ENCODE results near the gene FOXO3. TPM values are rescaled to one million over a fixed set of nuclear protein-coding genes. Genes with fewer than 3 reads are reported as not detected.
A peak's percentile ranks its signal among the peaks of the same experiment; 100 is the strongest.

Gene FOXO3
- total RNA-seq, 4 donors from 2014 or later = 34.3 to 61.1 (median 49.7) TPM

DNA sequence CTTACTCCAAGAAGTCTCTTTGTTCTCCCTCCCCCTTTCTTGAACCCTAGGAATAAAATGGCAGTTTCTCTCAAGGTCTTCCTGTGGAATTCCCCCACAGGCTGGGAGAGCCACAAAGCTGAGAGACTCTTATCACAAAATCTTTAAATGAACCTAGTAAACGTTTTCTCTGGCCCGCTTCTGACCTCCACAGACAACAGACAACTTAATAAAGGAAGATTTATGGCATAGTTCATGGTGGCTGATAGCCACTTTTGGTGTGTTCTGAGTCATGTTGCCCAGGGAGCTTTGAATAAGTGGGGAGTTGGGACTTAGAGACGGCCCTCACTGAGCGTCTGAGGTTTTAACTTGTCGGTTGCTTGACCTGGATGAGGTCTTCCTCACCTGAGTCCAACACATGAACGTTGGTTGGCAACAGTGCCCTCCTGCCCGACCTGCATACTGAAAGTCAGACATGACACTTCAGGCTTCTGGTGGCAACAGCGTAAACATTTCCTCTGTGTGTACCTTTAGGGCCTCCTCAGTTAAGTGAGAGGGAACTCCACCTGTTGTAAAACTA is 124.1 kb downstream of the FOXO3 start:
- DNase-seq = no peak
- H3K4me1 ChIP-seq = peaks cover 0 to 7% (median 0%) of the 10 kb centered on the region in 4 donors
- H3K27ac ChIP-seq = peak overlapping the region in 1 of 4 donors; percentile 31
- no peaks in the 10 kb centered on the region for H3K9me3 ChIP-seq
- H3K4me3 ChIP-seq = no peak overlapping the region
- peaks cover 0 to 28% (median 0%) of the 10 kb centered on the region in 3 donors for H3K36me3 ChIP-seq
- no peaks in the 10 kb centered on the region for H3K27me3 ChIP-seq
- TF ChIP-seq, protein P1, sequence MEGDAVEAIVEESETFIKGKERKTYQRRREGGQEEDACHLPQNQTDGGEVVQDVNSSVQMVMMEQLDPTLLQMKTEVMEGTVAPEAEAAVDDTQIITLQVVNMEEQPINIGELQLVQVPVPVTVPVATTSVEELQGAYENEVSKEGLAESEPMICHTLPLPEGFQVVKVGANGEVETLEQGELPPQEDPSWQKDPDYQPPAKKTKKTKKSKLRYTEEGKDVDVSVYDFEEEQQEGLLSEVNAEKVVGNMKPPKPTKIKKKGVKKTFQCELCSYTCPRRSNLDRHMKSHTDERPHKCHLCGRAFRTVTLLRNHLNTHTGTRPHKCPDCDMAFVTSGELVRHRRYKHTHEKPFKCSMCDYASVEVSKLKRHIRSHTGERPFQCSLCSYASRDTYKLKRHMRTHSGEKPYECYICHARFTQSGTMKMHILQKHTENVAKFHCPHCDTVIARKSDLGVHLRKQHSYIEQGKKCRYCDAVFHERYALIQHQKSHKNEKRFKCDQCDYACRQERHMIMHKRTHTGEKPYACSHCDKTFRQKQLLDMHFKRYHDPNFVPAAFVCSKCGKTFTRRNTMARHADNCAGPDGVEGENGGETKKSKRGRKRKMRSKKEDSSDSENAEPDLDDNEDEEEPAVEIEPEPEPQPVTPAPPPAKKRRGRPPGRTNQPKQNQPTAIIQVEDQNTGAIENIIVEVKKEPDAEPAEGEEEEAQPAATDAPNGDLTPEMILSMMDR (IDR thresholded peaks at IDR 0.05) = no peak
- TF ChIP-seq POLR2A (IDR thresholded peaks at IDR 0.05) = no peak

DNA sequence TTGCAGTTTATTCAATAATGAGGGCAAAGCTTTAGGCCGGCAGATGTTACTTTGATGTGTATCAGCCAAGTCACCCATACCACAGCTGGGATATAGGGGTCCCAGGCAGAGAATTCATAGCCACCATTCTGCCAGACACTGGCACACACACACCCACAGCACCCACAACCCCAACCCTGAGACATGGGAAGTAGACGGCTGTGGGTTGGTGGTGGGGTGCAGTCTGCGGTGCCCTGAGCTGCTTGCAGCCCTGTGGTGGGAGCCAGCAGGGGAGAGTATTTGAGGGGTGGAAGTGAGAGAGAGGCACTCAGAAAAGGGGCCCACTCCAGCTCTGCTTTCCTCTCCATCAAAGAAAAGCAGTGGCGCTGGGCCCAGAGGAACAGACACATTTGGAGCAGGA is 125.3 kb downstream of the FOXO3 start:
- no peaks in the 10 kb centered on the region for H3K27me3 ChIP-seq
- H3K36me3 ChIP-seq = peaks cover 0 to 21% (median 0%) of the 10 kb centered on the region in 3 donors
- TF ChIP-seq, protein P1 (IDR thresholded peaks at IDR 0.05) = no peak
- no peak for TF ChIP-seq POLR2A (IDR thresholded peaks at IDR 0.05)
- H3K4me1 ChIP-seq = peaks cover 0 to 7% (median 0%) of the 10 kb centered on the region in 4 donors
- H3K4me3 ChIP-seq = no peak overlapping the region
- DNase-seq = no peak
- H3K9me3 ChIP-seq = no peaks in the 10 kb centered on the region
- no peak overlapping the region for H3K27ac ChIP-seq

DNA sequence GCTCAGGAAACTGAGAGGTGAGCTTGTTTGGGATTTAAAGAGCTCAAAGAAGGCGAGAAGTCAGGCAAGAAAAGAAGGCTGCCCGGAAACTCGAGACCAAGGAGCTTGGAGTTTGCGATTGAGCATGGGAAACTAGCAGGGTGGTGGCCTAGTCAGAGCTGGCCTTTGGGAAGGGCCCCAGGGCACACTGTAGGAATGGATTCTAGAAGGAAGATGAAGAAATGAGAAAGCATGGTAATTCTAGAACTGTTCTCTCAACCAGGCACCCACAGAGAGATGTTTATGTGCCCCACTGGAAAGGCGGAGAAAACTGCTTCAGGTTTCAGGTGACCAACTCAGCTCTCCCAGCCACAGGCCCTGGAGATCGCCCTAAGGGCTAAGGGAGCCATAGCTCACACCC is 126.2 kb downstream of the FOXO3 start:
- no peaks in the 10 kb centered on the region for H3K9me3 ChIP-seq
- no peaks in the 10 kb centered on the region for H3K27me3 ChIP-seq
- H3K36me3 ChIP-seq = peaks cover 0 to 21% (median 0%) of the 10 kb centered on the region in 3 donors
- TF ChIP-seq POLR2A (IDR thresholded peaks at IDR 0.05) = no peak
- TF ChIP-seq, protein P1 (IDR thresholded peaks at IDR 0.05) = no peak
- peaks cover 0 to 7% (median 0%) of the 10 kb centered on the region in 4 donors for H3K4me1 ChIP-seq
- H3K27ac ChIP-seq = no peak overlapping the region
- DNase-seq = no peak
- H3K4me3 ChIP-seq = no peak overlapping the region

DNA sequence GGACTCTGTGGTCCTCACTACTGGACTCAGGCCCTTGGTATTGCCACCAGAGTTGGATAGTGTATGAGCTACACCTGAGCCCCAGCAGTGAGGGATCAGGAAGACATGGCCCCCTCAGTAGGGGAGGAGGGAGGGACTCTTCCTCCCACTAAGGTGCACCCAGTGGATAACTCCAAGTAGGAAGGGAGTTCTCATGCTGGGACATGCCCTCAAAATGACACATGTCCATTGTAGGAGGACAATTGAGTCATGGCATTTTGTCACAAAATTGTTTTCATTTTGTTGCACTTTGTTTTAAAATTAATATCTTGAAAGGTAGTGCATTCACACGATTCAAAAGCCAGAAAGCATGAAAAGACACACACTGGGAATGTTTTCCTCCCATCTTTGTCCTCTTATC is 127.2 kb downstream of the FOXO3 start:
- H3K27me3 ChIP-seq = no peaks in the 10 kb centered on the region
- H3K27ac ChIP-seq = no peak overlapping the region
- TF ChIP-seq, protein P1 (IDR thresholded peaks at IDR 0.05) = no peak
- no peak for TF ChIP-seq POLR2A (IDR thresholded peaks at IDR 0.05)
- H3K9me3 ChIP-seq = no peaks in the 10 kb centered on the region
- H3K36me3 ChIP-seq = peaks cover 0 to 21% (median 0%) of the 10 kb centered on the region in 3 donors
- DNase-seq = no peak
- H3K4me3 ChIP-seq = no peak overlapping the region
- peaks cover 0 to 7% (median 0%) of the 10 kb centered on the region in 4 donors for H3K4me1 ChIP-seq

DNA sequence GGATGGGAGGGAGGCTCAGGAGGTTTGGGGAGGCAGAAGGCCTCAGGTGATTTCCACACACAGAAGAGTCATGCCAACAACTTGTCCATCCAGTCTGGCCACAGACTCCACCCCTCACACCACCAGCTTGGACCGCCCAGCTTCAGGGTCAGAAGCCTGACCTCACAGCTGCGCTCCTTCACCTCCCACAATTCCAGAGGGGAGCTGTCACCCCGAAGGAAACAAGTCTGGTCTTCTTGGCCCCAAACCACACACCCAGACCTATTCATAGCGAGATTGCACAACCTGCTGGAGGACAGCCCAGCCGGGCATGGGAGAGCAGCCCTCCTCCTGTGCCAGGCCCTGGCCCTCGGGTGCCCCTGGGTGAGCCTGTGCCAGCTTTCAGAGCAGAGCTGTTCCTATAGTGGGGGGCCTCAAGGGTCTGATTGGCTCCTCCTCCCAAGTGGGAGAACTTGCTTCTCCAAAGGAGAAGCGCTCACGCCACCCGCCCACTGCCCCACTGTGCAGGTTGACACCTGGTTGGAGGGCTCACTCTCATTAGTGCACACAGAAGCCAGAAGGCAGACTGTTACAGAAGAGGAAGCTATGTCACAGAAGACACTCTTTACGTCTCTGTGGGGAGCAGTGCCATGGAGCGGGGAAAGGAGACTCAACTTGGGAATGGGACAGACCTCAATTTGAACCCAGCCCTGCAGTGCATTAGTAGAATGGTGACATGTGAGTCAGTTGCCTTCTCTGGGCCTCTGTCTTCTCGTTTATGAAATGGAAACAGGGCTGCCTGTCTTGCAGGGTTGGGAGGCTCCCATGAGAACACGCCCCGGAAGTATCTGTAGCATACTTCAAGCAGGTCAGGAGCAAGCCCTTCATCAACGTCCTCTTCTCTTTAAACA is 128.8 kb downstream of the FOXO3 start:
- Histone ChIP-seq H3K9me3 (no peaks in the 10 kb centered on the region), H3K4me3 (no peak overlapping the region), H3K4me1 (peaks cover 0 to 6% (median 0%) of the 10 kb centered on the region in 4 donors), H3K27ac (peak overlapping the region in 1 of 4 donors; percentile 19), H3K36me3 (peaks cover 0 to 17% (median 0%) of the 10 kb centered on the region in 3 donors), H3K27me3 (no peaks in the 10 kb centered on the region)
- DNase-seq = peak in 1 of 3 donors; percentile 61
- TF ChIP-seq, protein P1 (IDR thresholded peaks at IDR 0.05) = no peak
- no peak for TF ChIP-seq POLR2A (IDR thresholded peaks at IDR 0.05)
